ENCODE results near the gene NQO1.

NQO1 gene

GRCh38 chr16:69706256-69706974 is 19.9 kb downstream of the NQO1 start:
- no peak for DNase-seq (ENCODE audit: low read depth)

GRCh38 chr16:69703638-69704037 is 22.7 kb downstream of the NQO1 start:
- no peak for DNase-seq (ENCODE audit: low read depth)

GRCh38 chr16:69701866-69702265 is 24.5 kb downstream of the NQO1 start:
- no peak for DNase-seq (ENCODE audit: low read depth)

- no peak for DNase-seq (ENCODE audit: low read depth)
These were observed 24.9 kb downstream of the NQO1 start for GRCh38 chr16:69701452-69701851.

DNA sequence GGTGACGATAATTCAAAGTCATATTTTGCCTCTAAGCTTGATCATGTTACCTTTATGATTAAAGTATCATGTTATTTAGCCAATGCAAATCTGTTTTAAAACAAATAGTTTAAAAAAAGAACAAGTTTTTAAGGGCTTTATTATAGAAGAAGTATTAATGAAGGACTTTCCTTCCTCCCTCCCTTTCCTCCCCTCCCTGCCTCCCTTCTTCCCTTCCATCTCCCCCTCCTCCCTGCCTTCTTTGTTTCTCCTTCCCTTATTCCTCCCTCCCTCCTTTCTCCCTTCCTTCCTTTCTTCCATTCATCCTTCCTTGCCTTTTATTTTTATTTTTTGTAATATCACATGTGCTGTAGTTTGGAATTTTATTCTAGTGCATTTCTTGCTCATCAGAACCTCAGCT is 26.4 kb downstream of the NQO1 start:
- no peak for DNase-seq (ENCODE audit: low read depth)

GRCh38 chr16:69698404-69698803 is 28.0 kb downstream of the NQO1 start:
- no peak for DNase-seq (ENCODE audit: low read depth)

- DNase-seq (ENCODE audit: low read depth) = no peak
These were observed 32.4 kb downstream of the NQO1 start for GRCh38 chr16:69693916-69694315.

DNA sequence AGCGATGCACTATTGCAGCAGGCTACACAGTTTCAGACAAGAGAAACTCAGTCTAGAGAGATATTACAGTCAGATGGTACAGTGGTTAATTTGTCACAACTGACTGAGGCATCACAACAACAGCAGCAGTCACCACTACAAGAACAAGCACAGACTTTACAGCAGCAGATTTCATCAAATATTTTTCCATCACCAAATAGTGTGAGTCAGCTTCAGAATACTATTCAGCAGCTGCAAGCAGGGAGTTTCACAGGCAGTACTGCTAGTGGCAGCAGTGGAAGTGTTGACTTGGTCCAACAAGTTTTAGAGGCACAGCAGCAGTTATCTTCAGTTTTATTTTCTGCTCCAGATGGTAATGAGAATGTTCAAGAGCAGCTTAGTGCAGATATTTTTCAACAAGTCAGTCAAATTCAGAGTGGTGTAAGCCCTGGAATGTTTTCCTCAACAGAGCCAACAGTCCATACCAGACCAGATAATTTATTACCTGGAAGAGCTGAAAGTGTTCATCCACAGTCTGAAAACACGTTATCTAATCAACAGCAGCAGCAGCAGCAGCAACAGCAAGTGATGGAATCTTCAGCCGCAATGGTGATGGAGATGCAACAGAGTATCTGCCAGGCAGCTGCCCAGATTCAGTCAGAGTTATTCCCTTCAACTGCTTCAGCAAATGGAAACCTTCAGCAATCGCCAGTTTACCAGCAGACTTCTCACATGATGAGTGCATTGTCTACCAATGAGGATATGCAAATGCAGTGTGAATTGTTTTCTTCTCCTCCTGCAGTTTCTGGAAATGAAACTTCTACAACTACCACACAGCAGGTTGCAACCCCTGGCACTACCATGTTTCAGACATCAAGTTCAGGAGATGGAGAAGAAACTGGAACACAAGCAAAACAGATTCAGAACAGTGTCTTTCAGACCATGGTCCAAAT is 34.1 kb downstream of the NQO1 start:
- DNase-seq (ENCODE audit: low read depth) = no peak

GRCh38 chr16:69688589-69688988 is 37.8 kb downstream of the NQO1 start:
- no peak for DNase-seq (ENCODE audit: low read depth)

GRCh38 chr16:69680358-69680757 is 46.0 kb downstream of the NQO1 start:
- DNase-seq (ENCODE audit: low read depth) = no peak

DNA sequence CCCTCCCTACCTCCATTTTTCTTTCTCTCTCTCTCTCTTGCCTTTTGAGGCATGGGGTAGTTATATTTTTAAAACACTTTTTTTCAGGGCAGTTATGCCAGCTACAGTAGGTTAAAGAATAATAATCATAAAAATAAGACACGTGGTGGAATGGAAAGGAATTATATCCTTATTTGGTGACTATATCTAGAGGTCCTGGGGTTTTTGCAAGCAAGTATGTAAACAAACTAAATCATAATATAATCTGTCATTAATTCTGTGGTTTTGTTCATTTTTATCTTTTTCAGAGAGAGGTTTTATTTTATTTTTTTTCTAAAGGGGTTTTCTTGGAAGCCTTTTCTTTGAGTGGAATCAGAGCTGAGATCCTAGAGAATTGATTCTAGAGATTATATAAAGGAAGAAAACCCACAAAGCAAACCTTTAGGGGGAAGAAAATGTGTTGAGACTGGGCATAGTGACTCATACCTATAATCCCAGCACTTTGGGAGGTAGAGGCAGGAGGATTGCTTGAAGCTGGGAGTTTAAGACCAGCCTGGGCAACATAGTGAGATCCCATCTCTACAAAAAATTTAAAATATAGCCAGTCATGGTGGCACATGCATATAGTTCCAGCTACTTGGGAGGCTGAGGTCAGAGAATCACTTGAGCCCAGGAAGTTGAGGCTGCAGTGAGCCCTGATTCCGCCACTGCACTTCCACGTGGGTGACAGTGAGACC is 53.2 kb downstream of the NQO1 start:
- no peak for DNase-seq (ENCODE audit: low read depth)

DNA sequence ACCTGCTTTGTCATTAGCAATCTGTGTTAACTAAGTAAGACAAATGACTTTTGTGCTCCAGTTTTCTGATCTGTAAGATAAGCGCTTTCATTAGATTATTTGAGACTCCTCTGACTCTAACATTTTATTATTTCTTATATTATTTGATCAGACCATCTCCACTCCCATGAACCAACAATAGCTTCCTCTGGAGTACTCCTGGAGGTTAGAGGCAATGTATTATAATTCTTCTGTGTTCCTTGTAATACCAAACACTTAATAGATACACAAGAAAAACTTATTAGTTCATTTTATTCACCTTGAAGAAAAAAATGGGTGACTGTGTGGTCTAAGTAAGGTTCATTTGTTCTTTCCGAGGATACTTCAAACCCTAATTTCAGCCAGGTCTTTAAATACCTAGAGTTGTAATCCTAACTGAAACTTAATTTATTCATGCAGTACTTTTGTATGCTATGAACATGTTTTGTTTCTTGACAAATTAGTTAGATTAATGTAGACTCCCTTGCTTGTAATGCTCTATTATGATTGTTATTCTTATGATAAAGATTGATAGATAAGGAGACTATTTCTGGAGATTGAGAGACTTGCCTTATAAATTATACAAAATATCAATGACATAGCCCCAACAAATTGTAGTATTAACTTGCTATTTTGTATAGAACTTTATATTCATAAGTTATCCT is 53.9 kb downstream of the NQO1 start:
- no peak for DNase-seq (ENCODE audit: low read depth)

DNA sequence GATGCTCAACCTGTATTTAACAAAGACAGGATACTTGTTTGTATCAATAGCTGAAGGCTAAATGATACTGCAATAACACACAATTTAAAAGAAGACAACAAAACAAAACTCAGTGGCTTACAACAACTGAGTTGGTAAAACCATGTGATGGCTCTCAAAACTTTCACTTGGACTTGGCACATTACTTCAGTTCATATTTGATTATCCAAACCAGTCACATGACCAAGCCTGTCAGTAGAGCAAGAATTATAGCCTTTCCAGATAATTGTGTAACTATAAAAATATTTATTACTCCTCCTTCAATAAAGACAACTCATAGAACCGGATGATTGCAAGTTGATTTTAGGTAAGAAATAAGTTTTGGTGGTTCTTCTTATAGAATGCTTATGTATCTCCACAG is 56.8 kb downstream of the NQO1 start:
- DNase-seq (ENCODE audit: low read depth) = no peak

DNA sequence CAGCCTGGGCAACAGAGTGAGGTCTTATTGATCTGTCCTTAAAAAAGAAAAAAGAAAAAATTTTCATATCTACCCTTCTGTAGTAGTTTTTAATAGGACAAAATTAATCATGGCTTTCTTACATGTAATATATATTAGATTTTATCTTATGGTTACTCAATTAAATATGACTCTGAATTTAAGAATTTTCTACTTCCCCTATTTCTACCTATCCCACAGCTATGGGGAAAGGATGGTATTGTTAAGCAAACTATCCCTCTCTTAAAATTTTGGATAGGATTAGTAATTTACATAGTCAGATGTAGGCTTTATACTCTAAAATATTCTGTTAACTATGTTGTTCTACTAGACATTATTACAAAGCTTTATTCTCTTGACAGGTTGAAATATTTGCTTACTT is 62.5 kb downstream of the NQO1 start:
- no peak for DNase-seq (ENCODE audit: low read depth)

GRCh38 chr16:69662901-69663300 is 63.5 kb downstream of the NQO1 start:
- no peak for DNase-seq (ENCODE audit: low read depth)

GRCh38 chr16:69660166-69660565 is 66.2 kb downstream of the NQO1 start:
- DNase-seq (ENCODE audit: low read depth) = no peak
